GM21423 (cell line): ENCODE data around the gene RAB30.
"Not testable (repeated sequence)": the region's sequence is repeated elsewhere in the genome, so short reads cannot be mapped to it uniquely, and the experiment has no call there.

Source experiments
- ATAC-seq: cut with Tn5 transposase; IDR thresholded peaks from one replicate; pipeline ENCODE4 v1.9.1; 2021; ENCODE audit warnings: mild to moderate bottlenecking, moderate library complexity; ENCODE audit not compliant: unreplicated experiment

Gene RAB30

GRCh38 chr11:82950502-82950901 is 121.2 kb downstream of the RAB30 start:
- ATAC-seq, result not testable (repeated sequence)

GRCh38 chr11:82949352-82949751 is 122.3 kb downstream of the RAB30 start:
- ATAC-seq, result no peak

GRCh38 chr11:82945682-82946081 is 126.0 kb downstream of the RAB30 start:
- no peak for ATAC-seq

GRCh38 chr11:82945041-82945440 is 126.7 kb downstream of the RAB30 start:
- ATAC-seq, result not testable (repeated sequence)

- no peak for ATAC-seq
These were observed 127.5 kb downstream of the RAB30 start for GRCh38 chr11:82944198-82944597.

- ATAC-seq, result not testable (repeated sequence)
These were observed 128.3 kb downstream of the RAB30 start for GRCh38 chr11:82943430-82943829.

GRCh38 chr11:82942376-82942775 is 129.3 kb downstream of the RAB30 start:
- ATAC-seq, result no peak

GRCh38 chr11:82939456-82939855 is 132.2 kb downstream of the RAB30 start:
- ATAC-seq, result no peak

GRCh38 chr11:82937554-82937953 is 134.1 kb downstream of the RAB30 start:
- no peak for ATAC-seq

GRCh38 chr11:82936261-82936660 is 135.4 kb downstream of the RAB30 start:
- ATAC-seq, result no peak

- ATAC-seq, result no peak
These were observed 139.1 kb downstream of the RAB30 start for GRCh38 chr11:82932564-82932963.

- no peak for ATAC-seq
These were observed 141.0 kb downstream of the RAB30 start for GRCh38 chr11:82930734-82931133.

- ATAC-seq, result peak; percentile 51
These were observed 141.5 kb downstream of the RAB30 start for GRCh38 chr11:82930229-82930628.

- no peak for ATAC-seq
These were observed 142.6 kb downstream of the RAB30 start for GRCh38 chr11:82929121-82929520.

- ATAC-seq, result peak; percentile 77
These were observed 144.3 kb downstream of the RAB30 start for GRCh38 chr11:82927264-82927880.

- ATAC-seq, result peak; percentile 54
These were observed 147.0 kb downstream of the RAB30 start for GRCh38 chr11:82924522-82925224.
